ENCODE results near the gene MICAL3.

MICAL3 gene

GRCh38 chr22:17875631-17876030 lies 148.7 kb downstream of the MICAL3 start:
- TF ChIP-seq POLR2AphosphoS5 (IDR thresholded peaks at IDR 0.05; ENCODE audit: low read depth, low read length) (no peak), SIN3A (IDR thresholded peaks at IDR 0.05; ENCODE audit: borderline replicate concordance, insufficient read depth, low read length) (no peak), TAF1 (IDR thresholded peaks at IDR 0.05; ENCODE audit: borderline replicate concordance, insufficient read depth, low read length) (no peak), FOXP2 (optimal IDR thresholded peaks at IDR 0.05; ENCODE audit: borderline replicate concordance, extremely low read depth, extremely low read length, insufficient read depth) (no peak), REST (IDR thresholded peaks at IDR 0.05; ENCODE audit: insufficient read depth in 1 of 2, low read depth in 2 of 2, low read length in 2 of 2) (no peak)

DNA sequence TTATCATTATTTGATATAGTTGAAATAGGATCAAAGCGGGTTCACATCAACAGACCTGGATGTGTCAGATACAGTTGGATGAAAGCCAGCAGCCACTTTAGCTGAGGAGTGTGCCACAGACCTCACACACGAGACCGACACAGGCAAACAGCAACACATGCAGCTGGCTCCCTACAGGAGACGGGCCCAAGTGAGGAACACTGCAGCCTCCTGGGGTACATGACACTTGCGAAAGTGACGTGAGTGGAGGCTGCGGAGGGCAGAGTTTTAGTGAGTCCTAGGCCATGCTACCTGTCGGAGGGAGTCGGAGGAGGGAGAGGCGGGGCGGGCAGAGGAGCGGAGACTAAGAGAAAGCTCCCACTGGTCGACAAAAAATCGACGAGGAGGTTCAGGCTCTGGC lies 149.2 kb downstream of the MICAL3 start:
- TF ChIP-seq REST (IDR thresholded peaks at IDR 0.05; ENCODE audit: insufficient read depth in 1 of 2, low read depth in 2 of 2, low read length in 2 of 2) (no peak), SIN3A (IDR thresholded peaks at IDR 0.05; ENCODE audit: borderline replicate concordance, insufficient read depth, low read length) (no peak), FOXP2 (optimal IDR thresholded peaks at IDR 0.05; ENCODE audit: borderline replicate concordance, extremely low read depth, extremely low read length, insufficient read depth) (no peak), POLR2AphosphoS5 (IDR thresholded peaks at IDR 0.05; ENCODE audit: low read depth, low read length) (no peak), TAF1 (IDR thresholded peaks at IDR 0.05; ENCODE audit: borderline replicate concordance, insufficient read depth, low read length) (no peak)

DNA sequence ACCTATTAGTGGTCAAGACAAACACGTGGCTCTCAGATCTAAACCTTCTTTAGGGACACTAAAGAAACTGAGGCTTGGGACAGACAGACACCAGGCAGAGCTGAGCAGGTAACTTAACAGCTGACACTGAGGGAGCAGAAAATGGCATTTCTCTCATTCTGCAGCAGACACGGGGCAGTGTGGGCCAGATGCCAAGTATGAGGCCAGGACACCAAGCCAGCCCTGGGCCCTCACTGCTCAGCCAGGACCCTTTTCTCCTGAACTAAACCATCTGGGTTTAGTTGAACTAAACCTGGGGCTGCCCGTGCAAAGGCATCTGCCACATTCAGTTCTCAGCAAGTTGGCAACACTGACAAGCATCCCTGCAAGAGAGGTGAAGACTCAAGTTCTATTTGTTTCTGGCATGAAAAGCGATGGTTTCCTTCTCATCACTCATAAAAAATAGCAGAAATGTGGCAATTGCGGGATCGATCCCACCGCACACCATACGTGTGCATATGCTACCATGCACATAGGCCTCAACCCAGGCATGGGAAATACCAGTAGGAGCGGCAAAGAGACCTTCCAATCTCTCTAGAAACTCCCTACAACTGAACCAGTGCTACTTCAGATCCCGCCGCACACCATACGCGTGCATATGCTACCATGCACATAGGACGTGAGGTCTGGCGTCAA lies 150.0 kb downstream of the MICAL3 start:
- TF ChIP-seq FOXP2 (optimal IDR thresholded peaks at IDR 0.05; ENCODE audit: borderline replicate concordance, extremely low read depth, extremely low read length, insufficient read depth) (no peak), SIN3A (IDR thresholded peaks at IDR 0.05; ENCODE audit: borderline replicate concordance, insufficient read depth, low read length) (no peak), TAF1 (IDR thresholded peaks at IDR 0.05; ENCODE audit: borderline replicate concordance, insufficient read depth, low read length) (no peak), REST (IDR thresholded peaks at IDR 0.05; ENCODE audit: insufficient read depth in 1 of 2, low read depth in 2 of 2, low read length in 2 of 2) (no peak), POLR2AphosphoS5 (IDR thresholded peaks at IDR 0.05; ENCODE audit: low read depth, low read length) (no peak)

GRCh38 chr22:17873804-17874203 lies 150.6 kb downstream of the MICAL3 start:
- TF ChIP-seq POLR2AphosphoS5 (IDR thresholded peaks at IDR 0.05; ENCODE audit: low read depth, low read length) (no peak), REST (IDR thresholded peaks at IDR 0.05; ENCODE audit: insufficient read depth in 1 of 2, low read depth in 2 of 2, low read length in 2 of 2) (no peak), SIN3A (IDR thresholded peaks at IDR 0.05; ENCODE audit: borderline replicate concordance, insufficient read depth, low read length) (no peak), FOXP2 (optimal IDR thresholded peaks at IDR 0.05; ENCODE audit: borderline replicate concordance, extremely low read depth, extremely low read length, insufficient read depth) (no peak), TAF1 (IDR thresholded peaks at IDR 0.05; ENCODE audit: borderline replicate concordance, insufficient read depth, low read length) (no peak)

All from PFSK-1 (cell line).